Thyroid gland (tissue), 4 donors: Measurements from ENCODE around the gene MCF2L.

Experiments used
- CTCF ChIP-seq, 6 experiments: fragments of 200-600 bp in 3 of 6; fragments of 450-650 bp in 3 of 6; sonication (generic) in 3 of 6; IDR thresholded peaks; one replicate each; pipeline ENCODE4 v1.5.1; 2016 to 2019; ENCODE audit warnings: antibody characterized with exemption in 6 of 6, mild to moderate bottlenecking in 2 of 6, inconsistent platforms in 1 of 6, moderate library complexity in 1 of 6
- POLR2A ChIP-seq, 2 donors: fragments of 450-650 bp; IDR thresholded peaks; one replicate each; pipeline ENCODE4 v1.6.1; 2017; ENCODE audit warnings: antibody characterized with exemption in 2 of 2, mild to moderate bottlenecking in 2 of 2, moderate library complexity in 1 of 2

DNA sequence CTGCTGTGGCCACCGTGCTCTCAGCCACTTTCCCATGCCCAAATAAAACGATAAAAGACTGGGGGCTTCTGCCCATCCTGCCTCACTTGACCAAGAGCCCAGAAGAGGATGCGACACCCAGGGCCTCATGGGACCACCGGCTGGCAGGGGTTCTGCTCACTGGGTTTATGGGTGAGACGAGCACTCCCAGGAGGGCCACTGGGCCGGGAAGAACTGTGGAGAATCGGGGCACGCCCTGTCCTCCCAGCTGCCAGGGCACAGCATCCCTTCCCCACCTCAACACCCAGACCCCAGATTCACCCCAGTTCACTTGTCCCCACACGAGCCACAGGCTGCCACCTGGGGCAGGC is 148.9 kb downstream of the MCF2L start:
- TF ChIP-seq CTCF (IDR thresholded peaks at IDR 0.05) (no peak), POLR2A (IDR thresholded peaks at IDR 0.05) (no peak)
